Measurements from ENCODE around the gene PARD3.

- TF ChIP-seq CTCF (IDR thresholded peaks at IDR 0.05) (no peak), POLR2A (IDR thresholded peaks at IDR 0.05) (no peak), EP300 (IDR thresholded peaks at IDR 0.05) (no peak), POLR2AphosphoS5 (IDR thresholded peaks at IDR 0.05) (no peak)
These were observed 234.5 kb downstream of the PARD3 start for GRCh38 chr10:34580643-34581042.
